IMR-90 (cell line): ENCODE data around the gene GNB5. TPM values are rescaled to one million over a fixed set of nuclear protein-coding genes. Genes with fewer than 3 reads are reported as not detected.

Experiments used
- ATAC-seq: fragments of 200-7000 bp; cut with Tn5 transposase; 2 replicates; pipeline ENCODE4 v1.9.1; 2020; ENCODE audit warnings: low read depth, mild to moderate bottlenecking, moderate library complexity
- BruUV-seq: library from RNA; stranded (reverse); fragments of 400-500 nt; replicated peaks from 2 replicates; lab custom pipeline; 2021; lab: Mats Ljungman, UMichigan
- CTCF ChIA-PET: fragments of 300-600 bp; formaldehyde crosslinking; extraction: SDS; loops from one replicate; lab custom pipeline; 2021; ENCODE audit warnings: antibody characterized with exemption; lab: Yijun Ruan, JAX
- POLR2A ChIA-PET: fragments of 300-600 bp; sonication (Branson Sonifier 250); formaldehyde crosslinking; loops from one replicate; lab custom pipeline; 2022; ENCODE audit warnings: antibody characterized with exemption; ENCODE audit not compliant: unreplicated experiment; lab: Charles Lee
- DNase-seq: peaks from one replicate; pipeline ENCODE4 v3.0.0; 2013
- H2AFZ ChIP-seq: replicated peaks from 2 replicates; pipeline ENCODE3; 2013; ENCODE audit warnings: low read length, mild to moderate bottlenecking; ENCODE audit not compliant: poor library complexity
- H2AK5ac ChIP-seq: 2 replicates; pipeline ENCODE4 v1.6.1; 2013; ENCODE audit warnings: low read depth, low read length, inconsistent platforms
- H2AK9ac ChIP-seq: replicated peaks from 2 replicates; pipeline ENCODE3; 2013; ENCODE audit warnings: mild to moderate bottlenecking, low read depth, low read length, moderate library complexity; ENCODE audit not compliant: poor library complexity
- H2BK120ac ChIP-seq: 2 replicates; pipeline ENCODE4 v1.6.1; 2013; ENCODE audit warnings: low read depth, low read length, inconsistent platforms
- H2BK15ac ChIP-seq: 3 replicates; pipeline ENCODE4 v1.6.1; 2013; ENCODE audit warnings: low read depth, low read length, inconsistent platforms
- H2BK20ac ChIP-seq: 2 replicates; pipeline ENCODE4 v1.6.1; 2013; ENCODE audit warnings: low read depth, mild to moderate bottlenecking, inconsistent platforms, low read length, moderate library complexity
- H2BK5ac ChIP-seq: 2 replicates; pipeline ENCODE4 v1.6.1; 2013; ENCODE audit warnings: mild to moderate bottlenecking, low read depth, low read length, inconsistent platforms; ENCODE audit not compliant: poor library complexity, severe bottlenecking
- H3K14ac ChIP-seq: replicated peaks from 2 replicates; pipeline ENCODE4 v1.6.1; 2013; ENCODE audit warnings: low read depth, low read length, inconsistent platforms
- H3K18ac ChIP-seq: 2 replicates; pipeline ENCODE4 v1.6.1; 2013; ENCODE audit warnings: low read depth, low read length, control low read depth
- H3K23ac ChIP-seq: 2 replicates; pipeline ENCODE4 v1.6.1; 2013; ENCODE audit warnings: low read depth, low read length, inconsistent platforms
- H3K27ac ChIP-seq: 2 replicates; pipeline ENCODE4 v1.5.1; 2013; ENCODE audit warnings: mild to moderate bottlenecking, control low read depth, low read length; ENCODE audit not compliant: insufficient read depth
- H3K27me3 ChIP-seq: 2 replicates; pipeline ENCODE4 v1.6.1; 2013; ENCODE audit warnings: low read length; ENCODE audit not compliant: control insufficient read depth, insufficient read depth
- H3K36me3 ChIP-seq: 2 replicates; pipeline ENCODE4 v1.6.1; 2013; ENCODE audit warnings: low read length, mixed read lengths; ENCODE audit not compliant: control insufficient read depth, insufficient read depth
- H3K4ac ChIP-seq: 2 replicates; pipeline ENCODE4 v1.6.1; 2013; ENCODE audit warnings: low read depth, low read length, inconsistent platforms
- H3K4me1 ChIP-seq: 2 replicates; pipeline ENCODE4 v1.6.1; 2013; ENCODE audit warnings: low read length, mixed read lengths; ENCODE audit not compliant: control insufficient read depth, insufficient read depth
- H3K4me2 ChIP-seq: 2 replicates; pipeline ENCODE4 v1.6.1; 2013; ENCODE audit warnings: low read depth, mild to moderate bottlenecking, control low read depth, low read length, moderate library complexity
- H3K4me3 ChIP-seq: 2 replicates; pipeline ENCODE4 v1.5.1; 2013; ENCODE audit warnings: low read depth, mild to moderate bottlenecking, control low read depth, low read length, moderate library complexity; ENCODE audit not compliant: insufficient read depth
- H3K56ac ChIP-seq: 2 replicates; pipeline ENCODE4 v1.6.1; 2013; ENCODE audit warnings: low read length, inconsistent platforms; ENCODE audit not compliant: insufficient read depth; ENCODE audit errors: extremely low read depth
- H3K79me1 ChIP-seq, 2 experiments: 2 replicates each; pipeline ENCODE4 v1.6.1; 2013; ENCODE audit warnings: low read length in 2 of 2, inconsistent platforms in 1 of 2, low read depth in 1 of 2
- H3K9ac ChIP-seq: 2 replicates; pipeline ENCODE4 v1.6.1; 2013; ENCODE audit warnings: low read depth, low read length, control low read depth
- H3K9me1 ChIP-seq: 2 replicates; pipeline ENCODE4 v1.6.1; 2013; ENCODE audit warnings: low read length, inconsistent platforms; ENCODE audit not compliant: insufficient read depth
- H3K9me3 ChIP-seq: 2 replicates; pipeline ENCODE4 v1.6.1; 2013; ENCODE audit warnings: low read length; ENCODE audit not compliant: control insufficient read depth, insufficient read depth
- H4K20me1 ChIP-seq: 2 replicates; pipeline ENCODE4 v1.6.1; 2013; ENCODE audit warnings: low read length, inconsistent platforms; ENCODE audit not compliant: insufficient read depth
- H4K5ac ChIP-seq: 2 replicates; pipeline ENCODE4 v1.6.1; 2013; ENCODE audit warnings: mild to moderate bottlenecking, low read depth, low read length, control low read depth
- H4K8ac ChIP-seq, 2 experiments: 2 replicates each; pipeline ENCODE4 v1.6.1; 2013; ENCODE audit warnings: low read depth in 2 of 2, low read length in 2 of 2, control low read depth in 1 of 2, inconsistent platforms in 1 of 2
- H4K91ac ChIP-seq: 2 replicates; pipeline ENCODE4 v1.6.1; 2013; ENCODE audit warnings: low read depth, low read length, inconsistent platforms; ENCODE audit not compliant: insufficient read depth
- CHD1 ChIP-seq: IDR thresholded peaks from 2 replicates; pipeline ENCODE4 v1.6.1; 2012; ENCODE audit warnings: low read depth, low read length, improper control_type of control experiment
- CTCF ChIP-seq: conservative IDR thresholded peaks from 2 replicates; pipeline ENCODE4 v1.5.1; 2012; ENCODE audit warnings: mild to moderate bottlenecking, low read depth, low read length, improper control_type of control experiment
- ELK1 ChIP-seq: fragments of 150-350 bp; IDR thresholded peaks from 2 replicates; pipeline ENCODE4 v1.6.1; 2016; ENCODE audit warnings: low read depth, mild to moderate bottlenecking, low read length, moderate library complexity, borderline replicate concordance
- MAFK ChIP-seq: IDR thresholded peaks from 2 replicates; pipeline ENCODE4 v1.6.1; 2012; ENCODE audit warnings: low read depth, low read length, improper control_type of control experiment
- NFE2L2 ChIP-seq: fragments of 150-350 bp; IDR thresholded peaks from 2 replicates; pipeline ENCODE4 v1.6.1; 2016; ENCODE audit warnings: low read depth, mild to moderate bottlenecking, low read length
- POLR2A ChIP-seq: IDR thresholded peaks from 2 replicates; pipeline ENCODE4 v1.6.1; 2012; ENCODE audit warnings: mild to moderate bottlenecking, low read depth, low read length
- RAD21 ChIP-seq: IDR thresholded peaks from 2 replicates; pipeline ENCODE4 v1.6.1; 2012; ENCODE audit warnings: low read length, improper control_type of control experiment
- RCOR1 ChIP-seq: IDR thresholded peaks from 2 replicates; pipeline ENCODE4 v1.6.1; 2012; ENCODE audit warnings: mild to moderate bottlenecking, low read length, improper control_type of control experiment; ENCODE audit not compliant: insufficient replicate concordance
- RFX5 ChIP-seq: IDR thresholded peaks from 2 replicates; pipeline ENCODE4 v1.8.0; 2012; ENCODE audit warnings: low read depth, mild to moderate bottlenecking, low read length, moderate library complexity
- SMC3 ChIP-seq: fragments of 150-350 bp; IDR thresholded peaks from 2 replicates; pipeline ENCODE4 v1.6.1; 2016; ENCODE audit warnings: low read depth, mild to moderate bottlenecking, antibody characterized with exemption, low read length, moderate library complexity
- USF2 ChIP-seq: fragments of 150-350 bp; IDR thresholded peaks from 2 replicates; pipeline ENCODE4 v1.6.1; 2017; ENCODE audit warnings: mild to moderate bottlenecking, antibody characterized with exemption, low read length, low read depth
- dilution Hi-C: fragments of 300-500 bp; cut with HindIII; formaldehyde crosslinking; loops from one replicate; pipeline ENCODE4 v1.14.3; 2018; ENCODE audit warnings: low sequenced_read_pairs; ENCODE audit not compliant: unreplicated experiment
- in situ Hi-C: fragments of 300-500 bp; cut with MboI; formaldehyde crosslinking; loops from 3 replicates; pipeline ENCODE4 v1.14.3; 2019; ENCODE audit warnings: low sequenced_read_pairs, inconsistent platforms, mixed read lengths
- intact Hi-C: fragments of 100-400 bp; cut with micrococcal nuclease; formaldehyde crosslinking; loops from 2 replicates; pipeline ENCODE4 v1.10.0; 2022
- polyA plus RNA-seq, 3 experiments: library from polyadenylated mRNA; depleted of rRNA; stranded (reverse); fragments of >200 nt; gene quantifications; 2 replicates each; pipeline ENCODE4 v1.2.3, GENCODE V29; 2012; ENCODE audit warnings: low replicate concordance in 1 of 3
- total RNA-seq: library from RNA; depleted of rRNA; stranded (reverse); fragments of >200 nt; gene quantifications from 2 replicates; pipeline ENCODE4 v1.2.3, GENCODE V29; 2012

The GNB5 gene
- total and polyA plus RNA-seq, 2 of the 4 experiments (the other 2 are of a cell fraction) = 27.7 to 33.2 TPM

GRCh38 chr15:52114261-52115055 is 76.7 kb downstream of the GNB5 start (continued):
- TF ChIP-seq RAD21 = no peak

GRCh38 chr15:52113708-52114107 is 77.5 kb downstream of the GNB5 start:
- CTCF ChIA-PET = interaction anchor here (1.0 kb wide), 1 partner anchor 10 kb away, joined by 4 read pairs; no protein-coding TSS in a partner anchor
- H3K9me1 ChIP-seq = no peaks in the 10 kb centered on the region
- TF ChIP-seq CTCF (no peak), NFE2L2 (no peak), RAD21 (no peak), RCOR1 (no peak), RFX5 (no peak), CHD1 (no peak), POLR2A (no peak), USF2 (no peak), ELK1 (no peak), MAFK (no peak), SMC3 (no peak)

More at GRCh38 chr15:52113708-52114107, 77.5 kb downstream of the GNB5 start:
- H3K4me1 ChIP-seq = peaks cover 4% of the 10 kb centered on the region
- H2BK5ac ChIP-seq = no peak overlapping the region
- no peak overlapping the region for H4K5ac ChIP-seq
- no peak overlapping the region for H3K4me3 ChIP-seq
- no peak overlapping the region for H2AFZ ChIP-seq
- H3K36me3 ChIP-seq = no peaks in the 10 kb centered on the region
- H3K9ac ChIP-seq = no peak overlapping the region
- intact Hi-C loops (no loop called here), dilution Hi-C loops (no loop called here), in situ Hi-C loops (no loop called here)
- no peak overlapping the region for H3K14ac ChIP-seq
- DNase-seq = no peak
- POLR2A ChIA-PET = no interaction called here
- H4K20me1 ChIP-seq = no peaks in the 10 kb centered on the region
- H3K79me1 ChIP-seq = no peaks in the 10 kb centered on the region
- no peak overlapping the region for H4K91ac ChIP-seq
- no peak overlapping the region for H3K4me2 ChIP-seq
- no peaks in the 10 kb centered on the region for H3K9me3 ChIP-seq
- H3K4ac ChIP-seq = no peak overlapping the region
- ATAC-seq = no peak
- peaks cover 34% of the 10 kb centered on the region for H3K27me3 ChIP-seq
- H4K8ac ChIP-seq = no peak overlapping the region
- H3K23ac ChIP-seq = no peak overlapping the region
- H3K18ac ChIP-seq = no peak overlapping the region
- BruUV-seq = no TSS peak
- no peak overlapping the region for H2BK15ac ChIP-seq
- no peak overlapping the region; the same call in 1 of the 2 replicates for H2BK20ac ChIP-seq
- no peak overlapping the region for H3K27ac ChIP-seq
- H3K56ac ChIP-seq = no peak overlapping the region
- H2BK120ac ChIP-seq = no peak overlapping the region
- H2AK9ac ChIP-seq = no peak overlapping the region
- no peak overlapping the region for H2AK5ac ChIP-seq
